Purkinje cell (primary cell): ENCODE results near the gene TBL2. TPM values are rescaled to one million over a fixed set of nuclear protein-coding genes. Genes with fewer than 3 reads are reported as not detected.

Experiments
- polyA plus RNA-seq: library from polyadenylated mRNA; unstranded; fragments of >200 nt; fragmentation: Nextera tagmentation; gene quantifications from 2 replicates; pipeline ENCODE4 v1.2.1, GENCODE V29; 2014

Gene TBL2, protein sequence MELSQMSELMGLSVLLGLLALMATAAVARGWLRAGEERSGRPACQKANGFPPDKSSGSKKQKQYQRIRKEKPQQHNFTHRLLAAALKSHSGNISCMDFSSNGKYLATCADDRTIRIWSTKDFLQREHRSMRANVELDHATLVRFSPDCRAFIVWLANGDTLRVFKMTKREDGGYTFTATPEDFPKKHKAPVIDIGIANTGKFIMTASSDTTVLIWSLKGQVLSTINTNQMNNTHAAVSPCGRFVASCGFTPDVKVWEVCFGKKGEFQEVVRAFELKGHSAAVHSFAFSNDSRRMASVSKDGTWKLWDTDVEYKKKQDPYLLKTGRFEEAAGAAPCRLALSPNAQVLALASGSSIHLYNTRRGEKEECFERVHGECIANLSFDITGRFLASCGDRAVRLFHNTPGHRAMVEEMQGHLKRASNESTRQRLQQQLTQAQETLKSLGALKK
- 5.2 and 6.2 TPM in 2 replicates for polyA plus RNA-seq

DNA sequence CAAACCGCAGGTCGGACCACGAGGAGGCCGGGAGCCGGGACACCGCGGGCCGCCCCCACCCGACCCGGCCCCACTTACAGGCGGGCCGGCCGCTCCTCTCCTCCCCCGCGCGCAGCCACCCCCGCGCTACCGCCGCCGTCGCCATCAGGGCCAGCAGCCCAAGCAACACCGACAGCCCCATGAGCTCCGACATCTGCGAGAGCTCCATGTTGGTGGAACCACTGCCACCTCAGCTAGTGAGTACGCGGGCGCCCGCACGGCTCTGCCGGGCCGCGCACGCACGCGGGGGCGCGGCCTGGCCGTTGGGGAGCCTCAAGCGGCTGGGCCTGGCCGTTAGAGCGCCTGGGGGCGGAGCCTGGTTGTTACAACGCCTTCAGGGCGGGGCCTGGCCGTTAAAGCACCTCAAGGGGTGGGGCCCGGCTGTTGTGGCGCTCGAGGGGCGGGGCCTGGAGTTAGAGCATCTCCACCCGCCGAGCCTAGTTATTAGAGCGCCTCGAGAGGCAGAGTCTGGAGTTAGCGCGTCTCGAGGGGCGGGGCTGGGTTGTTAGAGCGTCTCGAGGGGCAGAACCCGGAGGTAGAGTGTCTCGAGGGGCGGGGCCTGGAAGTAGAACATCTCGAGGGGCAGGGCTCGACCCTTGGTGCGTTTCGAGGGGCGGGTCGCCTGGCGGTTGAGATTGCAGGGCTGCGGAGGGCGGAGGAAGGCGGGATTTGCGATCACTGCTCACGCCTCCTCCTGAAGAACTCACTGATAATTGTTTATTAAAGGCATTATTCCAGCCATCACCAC is at the start of gene TBL2:
TSS of gene TBL2 (minus strand) at position 238 of the 787 bp plus-strand sequence. CDS start at position 208, 30 bp downstream.

DNA sequence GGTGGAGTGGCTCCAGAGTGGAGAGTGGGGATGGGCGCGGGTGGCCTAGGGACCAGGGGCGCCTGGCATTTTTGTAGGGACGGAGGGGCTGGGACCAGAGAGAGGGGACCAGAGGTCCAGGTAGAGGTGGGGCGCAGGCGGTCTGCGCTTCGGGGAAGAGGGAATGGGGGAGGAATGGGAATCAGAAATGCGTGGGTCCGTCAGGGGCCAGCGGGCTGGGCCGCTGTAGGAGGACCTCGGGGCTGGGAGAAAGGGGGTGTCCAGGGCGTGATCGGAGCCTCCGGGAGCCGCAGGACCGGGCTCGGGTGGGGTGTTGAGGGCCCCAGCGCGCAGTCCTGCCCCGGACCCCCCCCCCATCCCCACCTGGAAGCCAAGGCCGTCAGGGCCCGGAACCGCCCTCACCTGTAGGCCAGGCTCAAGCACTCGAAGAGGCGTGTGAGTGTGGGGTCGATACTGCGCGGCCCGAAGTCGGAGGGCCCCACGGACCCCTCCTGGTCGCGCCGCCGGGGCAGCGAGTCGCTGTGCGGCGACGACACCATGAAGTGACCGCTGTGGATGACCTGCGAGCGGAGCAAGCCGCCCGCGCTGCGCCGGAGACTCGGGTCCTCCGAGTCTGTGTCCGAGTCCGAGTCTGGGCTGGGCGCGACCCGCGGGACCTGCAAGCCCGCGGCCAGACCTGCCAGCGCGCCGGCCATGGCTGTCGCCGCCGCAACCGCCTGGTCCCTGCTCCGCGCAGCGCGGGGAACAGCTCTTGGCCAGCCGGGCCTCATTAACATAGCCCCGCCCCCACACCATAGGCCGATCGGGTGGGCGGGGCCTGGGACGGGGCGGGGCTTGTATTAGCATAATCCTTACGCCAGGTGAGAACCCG is 45.7 kb upstream of the TBL2 start, which contains the start of gene MLXIPL:
TSS of gene MLXIPL (minus strand) at position 725 of the 871 bp plus-strand sequence. CDS start at position 695, 30 bp downstream.

DNA sequence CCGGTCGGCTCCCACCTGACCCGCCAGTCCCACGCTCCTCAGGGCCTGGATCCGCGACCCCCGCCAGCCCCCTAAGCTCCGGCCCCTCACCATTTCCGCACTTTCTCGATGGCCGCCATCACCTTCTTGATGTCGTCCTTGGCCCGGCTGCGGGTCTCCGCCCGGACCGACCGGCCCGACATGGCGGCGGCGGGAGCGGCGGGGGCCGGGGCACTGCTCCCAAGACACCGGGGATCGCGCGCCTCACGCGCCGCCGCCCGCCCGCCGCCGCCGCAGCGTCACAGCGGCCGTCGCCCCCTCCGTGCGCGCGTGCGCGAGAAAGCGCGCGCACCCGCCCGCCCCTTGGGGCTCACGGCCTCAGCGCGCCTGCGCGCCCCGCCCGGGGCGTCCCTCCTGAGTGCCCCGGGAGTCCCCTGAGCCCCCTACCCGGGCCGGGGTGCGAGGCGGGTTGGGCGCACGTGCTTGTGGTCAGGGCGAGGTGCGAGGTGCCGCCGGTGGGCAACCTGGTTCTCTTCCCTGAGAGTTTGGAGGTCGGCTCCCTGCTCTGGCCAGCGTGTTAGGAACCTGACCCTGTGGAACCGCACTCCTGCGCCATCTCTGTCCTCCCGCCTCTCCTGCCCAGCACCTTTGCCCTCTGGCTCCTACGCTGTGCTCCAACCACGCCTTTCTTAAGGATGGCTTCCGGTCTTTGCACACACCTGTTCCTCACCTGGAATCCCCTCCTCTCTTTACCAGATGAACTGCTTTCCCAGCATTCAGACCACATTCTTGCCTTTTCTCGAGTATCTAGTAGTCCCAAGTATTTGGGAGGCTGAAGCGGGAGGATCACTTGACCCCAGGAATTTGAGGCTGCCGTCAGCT is 20.8 kb downstream of the TBL2 start, which contains the start of gene BCL7B:
TSS of gene BCL7B (minus strand) at position 294 of the 861 bp plus-strand sequence. CDS start at position 182, 112 bp downstream.

DNA sequence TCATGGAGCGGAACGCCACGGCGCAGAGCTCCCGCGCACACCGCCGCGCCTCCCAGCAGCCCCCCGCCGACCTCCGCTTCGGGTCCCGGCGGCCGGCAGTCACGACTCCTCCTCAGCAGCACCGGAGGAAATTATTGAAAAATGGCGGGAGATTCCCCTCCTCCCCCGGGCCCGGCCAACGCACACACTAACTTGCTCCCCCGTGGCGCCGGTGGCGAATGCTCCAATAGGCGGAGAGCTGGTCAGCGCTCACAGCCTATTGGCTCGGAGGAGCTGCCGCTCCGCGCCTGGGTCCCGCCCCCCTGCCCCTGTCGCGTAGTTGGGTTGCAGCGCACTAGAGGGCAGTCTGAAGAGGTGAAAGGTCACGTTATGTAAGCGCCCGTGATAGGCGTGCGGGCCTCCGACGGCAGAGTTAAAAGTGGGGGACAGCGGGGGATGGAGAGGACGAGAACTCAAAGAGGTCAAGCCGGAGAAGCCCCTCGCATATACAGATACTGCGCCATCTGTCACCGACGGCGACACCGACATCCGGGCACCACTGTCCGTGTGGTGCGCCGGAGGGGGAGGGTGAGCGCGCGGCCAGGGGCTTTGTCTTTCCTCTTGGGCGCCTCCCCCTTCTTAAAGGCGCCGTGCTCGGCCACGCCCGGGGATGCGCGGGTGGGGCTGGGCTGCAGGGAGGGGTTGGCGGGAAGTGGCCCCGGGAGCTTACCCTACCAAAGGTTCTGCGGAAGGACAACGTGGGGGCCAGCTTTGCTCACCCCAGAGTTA is 56.1 kb downstream of the TBL2 start, which contains the start of gene BAZ1B:
TSS of gene BAZ1B (minus strand) at position 189 of the 768 bp plus-strand sequence. CDS start 360 bp downstream, outside the sequence.

Other genes starting within 250 kb of the TBL2 start
- gene FZD9, start 144.8 kb downstream of the TBL2 start, polyA plus RNA-seq = not detected in 2 replicates
- gene BAZ1B, start 56.3 kb downstream of the TBL2 start, polyA plus RNA-seq = 8.4 and 10.1 TPM in 2 replicates
- gene BCL7B, start 20.9 kb downstream of the TBL2 start, polyA plus RNA-seq = 13.1 and 16.4 TPM in 2 replicates
- 1.4 TPM in 1 of 2 replicates, not detected in the other for gene MLXIPL, start 45.9 kb upstream of the TBL2 start, polyA plus RNA-seq
- gene VPS37D, start 89.3 kb upstream of the TBL2 start, polyA plus RNA-seq = not detected in 2 replicates
- gene DNAJC30, start 104.9 kb upstream of the TBL2 start, polyA plus RNA-seq = 1.9 and 2.0 TPM in 2 replicates
- gene BUD23, start 105.0 kb upstream of the TBL2 start, polyA plus RNA-seq = 60.8 and 63.6 TPM in 2 replicates
- gene STX1A, start 141.1 kb upstream of the TBL2 start, polyA plus RNA-seq = 0.49 and 21.7 TPM in 2 replicates
- 3.1 and 6.1 TPM in 2 replicates for gene ABHD11, start 160.2 kb upstream of the TBL2 start, polyA plus RNA-seq
- not detected in 2 replicates for gene CLDN3, start 191.7 kb upstream of the TBL2 start, polyA plus RNA-seq